HCT116 (cell line): ENCODE results near the gene CACNA1E. TPM values are rescaled to one million over a fixed set of nuclear protein-coding genes. Genes with fewer than 3 reads are reported as not detected.

Experiments
- ATAC-seq: fragments of 200-7000 bp; cut with Tn5 transposase; 2 replicates; pipeline ENCODE4 v1.9.1; 2020; ENCODE audit warnings: mild to moderate bottlenecking, moderate library complexity
- BruUV-seq: library from RNA; stranded (reverse); fragments of 400-500 nt; replicated peaks from 2 replicates; lab custom pipeline; 2021; lab: Mats Ljungman, UMichigan
- CTCF ChIA-PET: fragments of 300-600 bp; sonication (Branson Sonifier 250); formaldehyde crosslinking; loops from one replicate; lab custom pipeline; 2021; ENCODE audit warnings: antibody characterized with exemption; lab: Charles Lee
- POLR2A ChIA-PET: fragments of 300-600, 350-600 bp; sonication (Branson Sonifier 250); formaldehyde crosslinking; loops from one replicate; lab custom pipeline; 2021; ENCODE audit warnings: antibody characterized with exemption; lab: Charles Lee
- RAD21 ChIA-PET, 2 experiments: fragments of 300-600 bp; sonication (Branson Sonifier 250); formaldehyde crosslinking; loops; one replicate each; lab custom pipeline; 2023; ENCODE audit warnings: low total read pairs in 2 of 2; ENCODE audit not compliant: uncharacterized antibody in 2 of 2, unreplicated experiment in 2 of 2, low non-redundant PET in 1 of 2; lab: Charles Lee
- DNase-seq: peaks from one replicate; pipeline ENCODE4 v3.0.0-alpha.2; 2010; ENCODE audit warnings: low read depth, low spot score
- H2AFZ ChIP-seq: fragments of 200-600 bp; shearing (Covaris generic), sonication (generic); 2 replicates; pipeline ENCODE4 v1.6.1; 2017; ENCODE audit warnings: low read depth, mixed run types, mixed read lengths, antibody characterized with exemption, low read length; ENCODE audit not compliant: poor library complexity, severe bottlenecking
- H3K27ac ChIP-seq: 2 replicates; pipeline ENCODE4 v1.5.1; 2012; ENCODE audit warnings: low read depth, low read length
- H3K27me3 ChIP-seq: fragments of 200-600 bp; sonication (generic); 2 replicates; pipeline ENCODE4 v1.6.1; 2016; ENCODE audit warnings: mixed run types, low read length, mixed read lengths; ENCODE audit not compliant: insufficient read depth
- H3K36me3 ChIP-seq, 2 experiments: fragments of 200-500 bp in 1 of 2; fragments of 200-600 bp in 1 of 2; sonication (Bioruptor generic) in 1 of 2; sonication (generic) in 1 of 2; 2 replicates each; pipeline versions ENCODE4 v1.5.1 to v1.6.1; 2014 to 2016; ENCODE audit warnings: low read length in 2 of 2, inconsistent platforms in 1 of 2, mixed read lengths in 1 of 2, mixed run types in 1 of 2; ENCODE audit not compliant: insufficient read depth in 2 of 2, control insufficient read depth in 1 of 2
- H3K4me1 ChIP-seq, 2 experiments: fragments of 200-600 bp in 1 of 2; sonication (generic) in 1 of 2; 2 replicates each; pipeline versions ENCODE4 v1.5.1 to v1.6.1; 2012 to 2017; ENCODE audit warnings: low read length in 2 of 2, inconsistent platforms in 1 of 2, mild to moderate bottlenecking in 1 of 2, mixed read lengths in 1 of 2, mixed run types in 1 of 2, moderate library complexity in 1 of 2; ENCODE audit not compliant: insufficient read depth in 2 of 2, control insufficient read depth in 1 of 2
- H3K4me2 ChIP-seq: fragments of 200-600 bp; sonication (generic); 2 replicates; pipeline ENCODE4 v1.6.1; 2017; ENCODE audit warnings: mixed run types, low read length, mixed read lengths
- H3K4me3 ChIP-seq, 2 experiments: fragments of 200-600 bp in 1 of 2; sonication (generic) in 1 of 2; replicated peaks in 1 of 2; 2 replicates each; pipeline ENCODE4 v1.5.1; 2011 to 2016; ENCODE audit warnings: low read length in 2 of 2, control low read depth in 1 of 2, low read depth in 1 of 2, mild to moderate bottlenecking in 1 of 2, mixed read lengths in 1 of 2, mixed run types in 1 of 2
- H3K79me2 ChIP-seq: fragments of 200-600 bp; sonication (generic); 2 replicates; pipeline ENCODE4 v1.6.1; 2017; ENCODE audit warnings: mild to moderate bottlenecking, mixed run types, low read length, moderate library complexity, mixed read lengths; ENCODE audit not compliant: insufficient read depth
- H3K9ac ChIP-seq: fragments of 200-600 bp; sonication (generic); 2 replicates; pipeline ENCODE4 v1.6.1; 2016; ENCODE audit warnings: low read length, mixed read lengths
- H3K9me2 ChIP-seq: fragments of 200-600 bp; sonication (generic), shearing (Covaris generic); 2 replicates; pipeline ENCODE4 v1.6.1; 2017; ENCODE audit warnings: mixed run types, mild to moderate bottlenecking, moderate library complexity; ENCODE audit not compliant: insufficient read depth
- H3K9me3 ChIP-seq, 2 experiments: fragments of 200-500 bp in 1 of 2; fragments of 200-600 bp in 1 of 2; sonication (Bioruptor generic) in 1 of 2; sonication (generic) in 1 of 2; 2 replicates each; pipeline ENCODE4 v1.6.1; 2014 to 2017; ENCODE audit warnings: low read length in 2 of 2, mixed read lengths in 2 of 2, inconsistent platforms in 1 of 2, low read depth in 1 of 2, mild to moderate bottlenecking in 1 of 2, mixed run types in 1 of 2, moderate library complexity in 1 of 2; ENCODE audit not compliant: control insufficient read depth in 1 of 2, insufficient read depth in 1 of 2
- H4K20me1 ChIP-seq: fragments of 200-600 bp; sonication (generic), shearing (Covaris generic); 2 replicates; pipeline ENCODE4 v1.6.1; 2017; ENCODE audit warnings: mixed run types, mild to moderate bottlenecking, moderate library complexity; ENCODE audit not compliant: insufficient read depth
- CBX3 ChIP-seq: IDR thresholded peaks from 2 replicates; pipeline ENCODE4 v1.6.1; 2012; ENCODE audit warnings: low read depth
- EGR1 ChIP-seq: IDR thresholded peaks from 2 replicates; pipeline ENCODE4 v1.6.1; 2012; ENCODE audit warnings: low read depth
- FOSL1 ChIP-seq: IDR thresholded peaks from 2 replicates; pipeline ENCODE4 v1.6.1; 2012; ENCODE audit warnings: low read depth
- JUND ChIP-seq: IDR thresholded peaks from 2 replicates; pipeline ENCODE4 v1.6.1; 2012
- POLR2A ChIP-seq: IDR thresholded peaks from 2 replicates; pipeline ENCODE4 v1.7.0; 2011; ENCODE audit warnings: borderline replicate concordance; ENCODE audit not compliant: insufficient read depth, insufficient read length; ENCODE audit errors: extremely low read depth
- POLR2AphosphoS5 ChIP-seq: IDR thresholded peaks from 2 replicates; pipeline ENCODE4 v1.6.1; 2011; ENCODE audit warnings: mild to moderate bottlenecking, low read depth, low read length, moderate library complexity
- RAD21 ChIP-seq: IDR thresholded peaks from 2 replicates; pipeline ENCODE4 v1.6.1; 2012; ENCODE audit warnings: low read depth, mild to moderate bottlenecking
- SP1 ChIP-seq: IDR thresholded peaks from 2 replicates; pipeline ENCODE4 v1.6.1; 2012; ENCODE audit warnings: low read depth
- SRF ChIP-seq: IDR thresholded peaks from 2 replicates; pipeline ENCODE4 v1.6.1; 2012; ENCODE audit warnings: low read depth
- YY1 ChIP-seq: IDR thresholded peaks from 2 replicates; pipeline ENCODE4 v1.6.1; 2011; ENCODE audit warnings: low read length, low read depth, moderate library complexity, mild to moderate bottlenecking; ENCODE audit not compliant: insufficient replicate concordance; ENCODE audit errors: extremely low read depth
- ZFX ChIP-seq: fragments of 450-650 bp; IDR thresholded peaks from 2 replicates; pipeline ENCODE4 v1.6.1; 2017
- ZNF274 ChIP-seq: fragments of 200-500 bp; sonication (Bioruptor generic); IDR thresholded peaks from 2 replicates; pipeline ENCODE4 v1.6.1; 2014; ENCODE audit warnings: mild to moderate bottlenecking, low read depth, low read length, inconsistent platforms
- intact Hi-C: fragments of 100-400 bp; cut with micrococcal nuclease; formaldehyde crosslinking; loops from 2 replicates; pipeline ENCODE4 v1.10.0; 2022
- total RNA-seq: library from RNA; stranded (reverse); gene quantifications from one replicate; pipeline ENCODE4 v1.2.1, GENCODE V29; 2021; ENCODE audit not compliant: unreplicated experiment
- TF ChIP-seq, protein P1 (sequence below): IDR thresholded peaks from 2 replicates; pipeline ENCODE4 v1.6.1; 2012
- TF ChIP-seq, protein P2 (sequence below), 3 experiments: fragments of 200-600 bp in 1 of 3; sonication (generic) in 1 of 3; IDR thresholded peaks in 2 of 3; conservative IDR thresholded peaks in 1 of 3; 2 replicates each; pipeline ENCODE4 v1.5.1; 2012 to 2017; ENCODE audit warnings: low read depth in 2 of 3, low read length in 2 of 3, antibody characterized with exemption in 1 of 3, borderline replicate concordance in 1 of 3, control low read depth in 1 of 3, mild to moderate bottlenecking in 1 of 3, mixed read lengths in 1 of 3, mixed run types in 1 of 3, moderate library complexity in 1 of 3; ENCODE audit not compliant: insufficient read depth in 1 of 3
- TF ChIP-seq, protein P3 (sequence below): IDR thresholded peaks from 2 replicates; pipeline ENCODE4 v1.6.1; 2012
- TF ChIP-seq, protein P4 (sequence below): IDR thresholded peaks from 2 replicates; pipeline ENCODE4 v1.6.1; 2011; ENCODE audit warnings: mild to moderate bottlenecking, low read length, moderate library complexity; ENCODE audit not compliant: insufficient replicate concordance; ENCODE audit errors: extremely low read depth

Gene CACNA1E
- total RNA-seq, 1 experiment from 2014 or later: 0.02 TPM

DNA sequence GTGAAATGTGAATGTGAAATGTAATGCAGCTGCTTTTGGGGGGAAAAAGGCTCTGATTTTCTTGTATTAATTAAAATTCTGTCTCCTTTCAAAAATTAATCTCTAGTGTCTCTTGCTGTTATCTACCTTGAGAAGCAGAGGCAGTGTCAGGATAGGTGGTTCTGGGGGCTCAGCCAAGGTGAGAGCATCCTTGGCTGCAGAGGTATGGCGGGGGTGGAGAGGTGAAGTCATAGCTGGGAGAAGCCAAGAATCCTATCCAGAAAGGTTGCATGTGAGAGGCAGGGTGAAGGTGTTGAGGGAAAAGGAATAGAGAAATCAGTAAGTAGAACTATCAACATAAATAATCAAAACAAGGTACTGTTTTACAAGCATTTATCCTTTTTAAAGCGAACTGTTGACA, 181.2 kb downstream of the CACNA1E start:
- H3K4me3 ChIP-seq: no peak overlapping the region
- no peaks in the 10 kb centered on the region for H3K4me1 ChIP-seq
- no peaks in the 10 kb centered on the region for H3K9me2 ChIP-seq
- H3K9me3 ChIP-seq: no peaks in the 10 kb centered on the region
- no peak overlapping the region for H3K9ac ChIP-seq
- RAD21 ChIA-PET: no interaction called here
- H2AFZ ChIP-seq: no peak overlapping the region
- POLR2A ChIA-PET: no interaction called here
- TF ChIP-seq RAD21 (no peak), SP1 (no peak), ZFX (no peak), CBX3 (no peak), EGR1 (no peak), YY1 (no peak), JUND (no peak), POLR2A (no peak), FOSL1 (no peak), SRF (no peak), POLR2AphosphoS5 (no peak), ZNF274 (no peak)
- TF ChIP-seq, protein P1, sequence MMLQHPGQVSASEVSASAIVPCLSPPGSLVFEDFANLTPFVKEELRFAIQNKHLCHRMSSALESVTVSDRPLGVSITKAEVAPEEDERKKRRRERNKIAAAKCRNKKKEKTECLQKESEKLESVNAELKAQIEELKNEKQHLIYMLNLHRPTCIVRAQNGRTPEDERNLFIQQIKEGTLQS: no peak
- TF ChIP-seq, protein P2, sequence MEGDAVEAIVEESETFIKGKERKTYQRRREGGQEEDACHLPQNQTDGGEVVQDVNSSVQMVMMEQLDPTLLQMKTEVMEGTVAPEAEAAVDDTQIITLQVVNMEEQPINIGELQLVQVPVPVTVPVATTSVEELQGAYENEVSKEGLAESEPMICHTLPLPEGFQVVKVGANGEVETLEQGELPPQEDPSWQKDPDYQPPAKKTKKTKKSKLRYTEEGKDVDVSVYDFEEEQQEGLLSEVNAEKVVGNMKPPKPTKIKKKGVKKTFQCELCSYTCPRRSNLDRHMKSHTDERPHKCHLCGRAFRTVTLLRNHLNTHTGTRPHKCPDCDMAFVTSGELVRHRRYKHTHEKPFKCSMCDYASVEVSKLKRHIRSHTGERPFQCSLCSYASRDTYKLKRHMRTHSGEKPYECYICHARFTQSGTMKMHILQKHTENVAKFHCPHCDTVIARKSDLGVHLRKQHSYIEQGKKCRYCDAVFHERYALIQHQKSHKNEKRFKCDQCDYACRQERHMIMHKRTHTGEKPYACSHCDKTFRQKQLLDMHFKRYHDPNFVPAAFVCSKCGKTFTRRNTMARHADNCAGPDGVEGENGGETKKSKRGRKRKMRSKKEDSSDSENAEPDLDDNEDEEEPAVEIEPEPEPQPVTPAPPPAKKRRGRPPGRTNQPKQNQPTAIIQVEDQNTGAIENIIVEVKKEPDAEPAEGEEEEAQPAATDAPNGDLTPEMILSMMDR (IDR thresholded peaks at IDR 0.05 in 2 of 3, conservative IDR thresholded peaks at IDR 0.05 in 1 of 3; ENCODE audit: borderline replicate concordance in 1 of 3, insufficient read depth in 1 of 3, low read depth in 2 of 3, low read length in 2 of 3): no peak
- TF ChIP-seq, protein P3, sequence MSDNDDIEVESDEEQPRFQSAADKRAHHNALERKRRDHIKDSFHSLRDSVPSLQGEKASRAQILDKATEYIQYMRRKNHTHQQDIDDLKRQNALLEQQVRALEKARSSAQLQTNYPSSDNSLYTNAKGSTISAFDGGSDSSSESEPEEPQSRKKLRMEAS: no peak
- TF ChIP-seq, protein P4, sequence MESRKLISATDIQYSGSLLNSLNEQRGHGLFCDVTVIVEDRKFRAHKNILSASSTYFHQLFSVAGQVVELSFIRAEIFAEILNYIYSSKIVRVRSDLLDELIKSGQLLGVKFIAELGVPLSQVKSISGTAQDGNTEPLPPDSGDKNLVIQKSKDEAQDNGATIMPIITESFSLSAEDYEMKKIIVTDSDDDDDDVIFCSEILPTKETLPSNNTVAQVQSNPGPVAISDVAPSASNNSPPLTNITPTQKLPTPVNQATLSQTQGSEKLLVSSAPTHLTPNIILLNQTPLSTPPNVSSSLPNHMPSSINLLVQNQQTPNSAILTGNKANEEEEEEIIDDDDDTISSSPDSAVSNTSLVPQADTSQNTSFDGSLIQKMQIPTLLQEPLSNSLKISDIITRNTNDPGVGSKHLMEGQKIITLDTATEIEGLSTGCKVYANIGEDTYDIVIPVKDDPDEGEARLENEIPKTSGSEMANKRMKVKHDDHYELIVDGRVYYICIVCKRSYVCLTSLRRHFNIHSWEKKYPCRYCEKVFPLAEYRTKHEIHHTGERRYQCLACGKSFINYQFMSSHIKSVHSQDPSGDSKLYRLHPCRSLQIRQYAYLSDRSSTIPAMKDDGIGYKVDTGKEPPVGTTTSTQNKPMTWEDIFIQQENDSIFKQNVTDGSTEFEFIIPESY: no peak
- no peaks in the 10 kb centered on the region for H4K20me1 ChIP-seq
- intact Hi-C loops: no loop called here
- DNase-seq: no peak
- ATAC-seq: no peak
- no peak overlapping the region for H3K27ac ChIP-seq
- no peak overlapping the region for H3K4me2 ChIP-seq
- H3K27me3 ChIP-seq: 0 out of 2 replicates have a peak, but pooled peaks cover 12% of the 10 kb centered on the region
- H3K36me3 ChIP-seq: no peaks in the 10 kb centered on the region
- H3K79me2 ChIP-seq: no peaks in the 10 kb centered on the region
- CTCF ChIA-PET: interaction anchor here (1.4 kb wide), 1 partner anchor 12 kb away, joined by 4 read pairs; no protein-coding TSS in a partner anchor
- BruUV-seq: no TSS peak
